Caco-2 (cell line): ENCODE data around the gene COA7. TPM values are rescaled to one million over a fixed set of nuclear protein-coding genes. Genes with fewer than 3 reads are reported as not detected.

Experiments
- BruUV-seq: library from RNA; stranded (reverse); fragments of 400-500 nt; replicated peaks from 2 replicates; lab custom pipeline; 2021; lab: Mats Ljungman, UMichigan
- CTCF ChIA-PET: fragments of 300-600 bp; sonication (Branson Sonifier 250); formaldehyde crosslinking; loops from one replicate; lab custom pipeline; 2022; ENCODE audit warnings: antibody characterized with exemption; lab: Charles Lee
- POLR2A ChIA-PET: fragments of 300-600 bp; sonication (Branson Sonifier 250); formaldehyde crosslinking; loops from one replicate; lab custom pipeline; 2022; ENCODE audit warnings: antibody characterized with exemption; lab: Charles Lee
- DNase-seq, 2 experiments: peaks; one replicate each; pipeline versions ENCODE4 v3.0.0 to v3.0.0-alpha.2; 2020 to 2022
- H3K27me3 ChIP-seq: replicated peaks from 2 replicates; pipeline ENCODE4 v1.6.0; 2011; ENCODE audit warnings: low read length; ENCODE audit not compliant: control insufficient read depth, insufficient read depth
- H3K36me3 ChIP-seq: 2 replicates; pipeline ENCODE4 v1.5.1; 2011; ENCODE audit warnings: low read length; ENCODE audit not compliant: control insufficient read depth, insufficient read depth
- H3K4me1 ChIP-seq: fragments of 250-450 bp; sonication (Bioruptor Pico); 2 replicates; pipeline ENCODE4 v1.5.1; 2020; ENCODE audit warnings: mild to moderate bottlenecking
- H3K4me3 ChIP-seq: 2 replicates; pipeline ENCODE4 v1.5.1; 2011; ENCODE audit warnings: low read depth, mild to moderate bottlenecking, control low read depth, low read length
- H3K9me3 ChIP-seq: fragments of 250-450 bp; sonication (Bioruptor Pico); 2 replicates; pipeline ENCODE4 v1.5.1; 2020; ENCODE audit warnings: mild to moderate bottlenecking, moderate library complexity
- H3K27ac Mint-ChIP-seq: one replicate; pipeline ENCODE4 v1.8.0; 2022; ENCODE audit warnings: mixed read lengths; ENCODE audit not compliant: unreplicated experiment
- H3K27me3 Mint-ChIP-seq: one replicate; pipeline ENCODE4 v1.8.0; 2022; ENCODE audit warnings: mixed read lengths; ENCODE audit not compliant: insufficient read depth, unreplicated experiment
- H3K36me3 Mint-ChIP-seq: one replicate; pipeline ENCODE4 v1.8.0; 2022; ENCODE audit warnings: mild to moderate bottlenecking, mixed read lengths; ENCODE audit not compliant: insufficient read depth, unreplicated experiment
- H3K4me1 Mint-ChIP-seq: one replicate; pipeline ENCODE4 v1.8.0; 2022; ENCODE audit warnings: low read depth, mixed read lengths; ENCODE audit not compliant: unreplicated experiment
- H3K4me3 Mint-ChIP-seq: one replicate; pipeline ENCODE4 v1.8.0; 2022; ENCODE audit warnings: mild to moderate bottlenecking, moderate library complexity, mixed read lengths; ENCODE audit not compliant: unreplicated experiment
- H3K9me3 Mint-ChIP-seq: one replicate; pipeline ENCODE4 v1.8.0; 2022; ENCODE audit warnings: mixed read lengths; ENCODE audit not compliant: unreplicated experiment
- CTCF ChIP-seq, 2 experiments: fragments of 200-600 bp in 1 of 2; IDR thresholded peaks; 1 replicate in 1 of 2; 2 replicates in 1 of 2; pipeline versions ENCODE4 v1.5.1 to v1.8.0; 2011 to 2022; ENCODE audit warnings: antibody characterized with exemption in 1 of 2, control low read depth in 1 of 2, inconsistent platforms in 1 of 2, low read depth in 1 of 2, low read length in 1 of 2, mild to moderate bottlenecking in 1 of 2, moderate library complexity in 1 of 2; ENCODE audit not compliant: insufficient read depth in 1 of 2, severe bottlenecking in 1 of 2, unreplicated experiment in 1 of 2
- intact Hi-C: fragments of 100-400 bp; cut with micrococcal nuclease; formaldehyde crosslinking; loops from one replicate; pipeline ENCODE4 v1.10.0; 2022; ENCODE audit not compliant: unreplicated experiment
- total RNA-seq: library from RNA; stranded (reverse); gene quantifications from 2 replicates; pipeline ENCODE4 v1.2.3, GENCODE V29; 2022

The COA7 gene
- total RNA-seq, 1 experiment from 2014 or later = 40.2 TPM

GRCh38 chr1:52640697-52641096, 57.5 kb downstream of the COA7 start:
- POLR2A ChIA-PET = interaction anchor here (0.7 kb wide), 1 partner anchor 46 kb away, joined by 3 read pairs; no protein-coding TSS in a partner anchor
- H3K4me1 ChIP-seq = peaks cover under 1% of the 10 kb centered on the region
- no peaks in the 10 kb centered on the region for H3K9me3 ChIP-seq
- H3K9me3 Mint-ChIP-seq = no peaks in the 10 kb centered on the region
- H3K36me3 ChIP-seq = no peaks in the 10 kb centered on the region
- intact Hi-C loops = no loop called here
- no TSS peak for BruUV-seq
- no peak for DNase-seq
- no peaks in the 10 kb centered on the region for H3K4me1 Mint-ChIP-seq
- no peak overlapping the region for H3K27ac Mint-ChIP-seq
- no peaks in the 10 kb centered on the region for H3K27me3 Mint-ChIP-seq
- no peak overlapping the region for H3K4me3 Mint-ChIP-seq
- CTCF ChIA-PET = no interaction called here
- no peak overlapping the region for H3K4me3 ChIP-seq
- TF ChIP-seq CTCF (IDR thresholded peaks at IDR 0.05; ENCODE audit: insufficient read depth in 1 of 2, low read depth in 1 of 2, low read length in 1 of 2, severe bottlenecking in 1 of 2, unreplicated experiment in 1 of 2) = no peak
- no peaks in the 10 kb centered on the region for H3K27me3 ChIP-seq
- H3K36me3 Mint-ChIP-seq = no peaks in the 10 kb centered on the region

- H3K4me1 Mint-ChIP-seq = peaks cover 8% of the 10 kb centered on the region
- H3K36me3 Mint-ChIP-seq = peaks cover 5% of the 10 kb centered on the region
- intact Hi-C loops = no loop called here
- Histone ChIP-seq H3K27me3 (no peaks in the 10 kb centered on the region), H3K36me3 (no peaks in the 10 kb centered on the region), H3K4me1 (peaks cover 7% of the 10 kb centered on the region), H3K4me3 (no peak overlapping the region), H3K9me3 (no peaks in the 10 kb centered on the region; the same call in 1 of the 2 replicates)
- CTCF ChIA-PET = no interaction called here
- no peaks in the 10 kb centered on the region for H3K9me3 Mint-ChIP-seq
- no TSS peak for BruUV-seq
- TF ChIP-seq CTCF (IDR thresholded peaks at IDR 0.05; ENCODE audit: insufficient read depth in 1 of 2, low read depth in 1 of 2, low read length in 1 of 2, severe bottlenecking in 1 of 2, unreplicated experiment in 1 of 2) = no peak
- no peak overlapping the region for H3K27ac Mint-ChIP-seq
- H3K27me3 Mint-ChIP-seq = no peaks in the 10 kb centered on the region
- no peak overlapping the region for H3K4me3 Mint-ChIP-seq
- POLR2A ChIA-PET = no interaction called here
- no peak for DNase-seq
Measured at GRCh38 chr1:52637946-52638345, 60.2 kb downstream of the COA7 start.

- no peaks in the 10 kb centered on the region for H3K9me3 Mint-ChIP-seq
Measured at GRCh38 chr1:52636721-52637695, 61.1 kb downstream of the COA7 start.

More at GRCh38 chr1:52636721-52637695, 61.1 kb downstream of the COA7 start:
- POLR2A ChIA-PET = no interaction called here
- Histone ChIP-seq H3K27me3 (no peaks in the 10 kb centered on the region), H3K36me3 (no peaks in the 10 kb centered on the region), H3K9me3 (no peaks in the 10 kb centered on the region; the same call in 1 of the 2 replicates), H3K4me1 (peaks cover 8% of the 10 kb centered on the region), H3K4me3 (no peak overlapping the region)
- Mint-ChIP-seq H3K27me3 (no peaks in the 10 kb centered on the region), H3K27ac (no peak overlapping the region), H3K36me3 (peaks cover 5% of the 10 kb centered on the region), H3K4me1 (peaks cover 8% of the 10 kb centered on the region), H3K4me3 (no peak overlapping the region)
- no peak for DNase-seq
- CTCF ChIA-PET = no interaction called here
- intact Hi-C loops = no loop called here
- TF ChIP-seq CTCF (IDR thresholded peaks at IDR 0.05; ENCODE audit: insufficient read depth in 1 of 2, low read depth in 1 of 2, low read length in 1 of 2, severe bottlenecking in 1 of 2, unreplicated experiment in 1 of 2) = no peak
- BruUV-seq = no TSS peak
